Spleen (tissue), 7 donors: ENCODE measurements around the gene ENPP4.

Experiments
- POLR2AphosphoS5 ChIP-seq, 3 donors: sonication (generic); formaldehyde crosslinking; IDR thresholded peaks; one replicate each; pipeline ENCODE4 v1.5.1; 2017; ENCODE audit warnings: antibody characterized with exemption in 3 of 3
- TF ChIP-seq, protein P1 (sequence below), 11 experiments: fragments of 200-600 bp in 7 of 11; fragments of 450-650 bp in 4 of 11; sonication (generic) in 4 of 11; IDR thresholded peaks in 8 of 11; conservative IDR thresholded peaks in 3 of 11; 1 replicate in 7 of 11; 2 replicates in 4 of 11; pipeline versions ENCODE4 v1.4.0 to v1.8.0; 2016 to 2021; ENCODE audit warnings: antibody characterized with exemption in 11 of 11, inconsistent platforms in 4 of 11, mild to moderate bottlenecking in 1 of 11
- donor health status: DM: no; HTN: no; CAD: no; lungs with moderate emphysema.
- donor health status: DM: no; HTN: no; CAD: no.
- donor health status: DM: no; HTN: no; CAD: no.

DNA sequence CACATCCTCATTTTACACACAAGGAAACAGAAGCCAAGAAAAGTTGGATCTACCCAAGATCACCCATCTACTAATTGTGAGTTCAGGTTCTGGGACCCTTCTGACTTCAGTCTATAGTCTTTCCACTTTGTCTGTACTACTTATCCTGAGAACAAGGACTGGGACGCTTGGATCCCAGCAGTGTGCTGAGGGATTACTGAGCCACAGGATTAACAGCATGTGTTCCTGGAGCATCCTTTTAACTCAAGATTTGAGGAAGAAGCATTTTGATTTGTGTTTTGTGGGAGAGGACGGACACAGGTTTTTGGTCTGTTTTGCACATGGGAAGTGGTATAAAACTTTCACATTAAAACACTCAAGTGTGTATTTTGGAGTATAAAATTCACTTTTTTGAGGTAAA, 4.4 kb downstream of the ENPP4 start:
- TF ChIP-seq, protein P1, sequence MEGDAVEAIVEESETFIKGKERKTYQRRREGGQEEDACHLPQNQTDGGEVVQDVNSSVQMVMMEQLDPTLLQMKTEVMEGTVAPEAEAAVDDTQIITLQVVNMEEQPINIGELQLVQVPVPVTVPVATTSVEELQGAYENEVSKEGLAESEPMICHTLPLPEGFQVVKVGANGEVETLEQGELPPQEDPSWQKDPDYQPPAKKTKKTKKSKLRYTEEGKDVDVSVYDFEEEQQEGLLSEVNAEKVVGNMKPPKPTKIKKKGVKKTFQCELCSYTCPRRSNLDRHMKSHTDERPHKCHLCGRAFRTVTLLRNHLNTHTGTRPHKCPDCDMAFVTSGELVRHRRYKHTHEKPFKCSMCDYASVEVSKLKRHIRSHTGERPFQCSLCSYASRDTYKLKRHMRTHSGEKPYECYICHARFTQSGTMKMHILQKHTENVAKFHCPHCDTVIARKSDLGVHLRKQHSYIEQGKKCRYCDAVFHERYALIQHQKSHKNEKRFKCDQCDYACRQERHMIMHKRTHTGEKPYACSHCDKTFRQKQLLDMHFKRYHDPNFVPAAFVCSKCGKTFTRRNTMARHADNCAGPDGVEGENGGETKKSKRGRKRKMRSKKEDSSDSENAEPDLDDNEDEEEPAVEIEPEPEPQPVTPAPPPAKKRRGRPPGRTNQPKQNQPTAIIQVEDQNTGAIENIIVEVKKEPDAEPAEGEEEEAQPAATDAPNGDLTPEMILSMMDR (IDR thresholded peaks at IDR 0.05 in 8 of 11, conservative IDR thresholded peaks at IDR 0.05 in 3 of 11), result no peak
- TF ChIP-seq POLR2AphosphoS5 (IDR thresholded peaks at IDR 0.05), result no peak
